Fibroblast of skin of left quadriceps (primary cell): Measurements from ENCODE around the gene ZNF316.
"Not testable (repeated sequence)": the region's sequence is repeated elsewhere in the genome, so short reads cannot be mapped to it uniquely, and the experiment has no call there.

Experiments
- DNase-seq, 2 experiments: peaks; one replicate each; pipeline ENCODE4 v3.0.0-alpha.2; 2013; ENCODE audit warnings: low read depth in 2 of 2

The ZNF316 gene

DNA sequence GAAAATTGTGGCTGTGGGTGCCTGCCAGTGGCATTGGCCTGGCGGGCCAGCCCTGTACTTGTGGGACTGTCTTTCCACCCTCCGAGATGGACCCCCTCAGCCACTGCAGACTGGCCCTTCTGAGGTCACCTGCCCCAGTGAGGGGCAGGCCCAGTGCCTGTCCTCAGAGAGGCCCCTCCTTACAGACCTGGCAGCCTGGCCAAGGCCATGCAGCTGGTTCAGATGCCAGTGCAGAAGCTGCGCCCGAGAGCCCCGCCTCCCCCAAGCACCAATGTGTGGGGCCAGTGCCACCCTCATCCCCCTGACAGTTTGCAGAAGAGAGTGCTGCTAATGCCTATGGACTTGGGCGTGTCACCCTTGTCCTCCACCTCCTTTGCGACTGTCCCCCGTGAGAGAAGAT lies 10.0 kb downstream of the ZNF316 start:
- no peak for DNase-seq

DNA sequence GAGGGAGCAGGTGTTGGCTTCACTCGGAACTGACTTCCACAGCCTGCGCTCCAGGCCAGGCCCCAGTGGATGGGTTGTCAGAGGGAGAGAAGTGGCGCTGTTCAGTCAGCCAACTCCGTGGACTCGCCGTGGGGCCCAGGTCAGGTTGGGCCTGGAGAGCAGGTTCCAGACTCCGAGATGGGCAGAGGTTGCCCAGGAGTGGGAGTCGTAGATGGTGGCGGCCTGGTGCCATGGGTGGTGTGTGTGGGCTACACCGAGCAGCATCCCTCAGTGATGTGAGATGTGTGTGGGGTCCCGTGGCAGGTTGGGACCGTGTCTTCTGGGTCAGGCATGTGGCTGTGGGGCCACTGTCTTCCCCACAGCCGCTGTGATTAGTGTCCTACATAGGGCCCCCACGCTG lies 10.4 kb downstream of the ZNF316 start:
- no peak for DNase-seq

DNA sequence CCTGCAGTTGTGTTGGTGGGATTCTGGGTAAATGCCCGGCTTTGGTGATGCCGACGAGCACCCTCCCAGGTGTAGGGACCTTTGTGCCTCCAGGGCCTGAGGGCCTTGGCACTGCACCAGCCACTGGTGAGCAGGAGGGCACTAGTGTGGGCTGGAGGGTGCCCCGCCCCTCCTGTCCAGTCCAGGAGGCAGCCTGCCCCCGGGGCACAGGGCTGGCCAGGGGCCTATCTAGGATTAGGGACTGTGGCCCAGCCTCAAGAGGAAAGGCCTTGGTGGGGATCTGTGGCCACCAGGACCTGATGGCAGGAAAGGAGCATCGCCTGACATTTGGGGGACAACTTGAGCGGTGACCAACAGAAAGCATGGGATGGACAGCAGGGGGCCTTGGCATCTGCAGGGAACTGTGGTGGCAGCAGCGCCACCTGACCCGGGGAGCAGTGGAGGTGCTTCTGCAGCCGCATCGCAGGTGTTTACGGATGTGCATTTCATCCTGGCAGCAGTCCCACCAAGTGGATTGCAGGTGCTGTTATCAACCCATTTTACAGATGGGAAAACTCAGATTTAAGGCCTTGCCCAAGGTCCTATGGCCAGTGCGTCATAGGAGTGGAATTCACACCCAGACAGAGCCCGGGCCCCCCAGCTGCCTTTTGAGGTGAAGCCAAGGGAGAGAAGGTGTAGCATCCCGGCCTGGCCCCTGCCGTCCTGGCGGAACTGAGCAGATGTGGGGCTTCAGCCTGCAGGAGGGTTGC lies 11.1 kb downstream of the ZNF316 start:
- DNase-seq = no peak

DNA sequence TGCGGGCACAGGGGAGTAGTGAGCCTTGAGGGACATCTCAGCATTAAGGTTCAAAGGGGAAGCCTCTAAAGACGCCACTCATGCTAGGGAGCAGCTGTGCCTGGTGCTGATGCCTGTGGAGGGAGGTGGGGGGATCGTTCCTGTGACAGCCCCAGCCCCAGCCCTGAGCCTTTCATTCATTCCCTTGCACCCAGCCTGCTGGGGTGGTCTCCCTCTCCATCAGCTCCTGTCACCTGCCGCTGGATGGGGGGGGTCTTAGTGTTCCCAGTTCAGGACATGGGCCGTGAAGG lies 11.6 kb downstream of the ZNF316 start:
- no peak for DNase-seq

DNA sequence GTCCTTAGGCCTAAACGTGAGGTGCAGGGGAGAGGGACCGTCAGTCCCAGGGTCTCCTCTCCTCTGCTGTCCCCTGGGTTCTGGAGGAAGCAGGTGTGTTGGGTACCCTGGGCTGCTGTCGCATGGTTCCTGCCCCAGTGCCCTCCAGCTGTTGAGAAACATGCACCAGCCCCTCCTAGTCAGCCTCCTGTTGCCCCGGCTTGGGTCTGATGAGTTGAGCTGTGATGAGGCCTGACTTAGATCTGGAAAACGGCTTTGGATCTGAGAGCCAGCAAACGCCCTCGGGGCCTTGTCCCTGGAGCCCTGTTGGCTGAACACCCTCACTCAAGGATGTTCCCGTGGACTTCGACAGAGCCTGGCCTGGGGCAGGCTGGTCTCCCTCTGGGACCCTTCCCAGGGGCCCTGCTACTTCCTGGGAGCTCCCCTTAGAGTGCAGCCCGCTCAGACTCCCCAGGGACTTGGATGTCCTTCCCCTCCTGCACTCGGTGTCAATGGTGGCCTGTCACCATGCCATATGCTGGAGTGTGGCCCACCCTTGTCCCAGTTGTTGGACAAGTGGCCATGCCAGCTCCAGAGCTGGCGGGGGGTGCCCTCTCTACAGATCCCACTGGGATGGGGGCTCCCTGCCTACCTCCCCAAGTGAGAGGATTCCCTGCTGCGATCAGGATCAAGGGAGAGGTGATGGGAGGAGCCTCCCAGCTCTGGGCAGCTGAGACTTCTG lies 12.3 kb downstream of the ZNF316 start:
- DNase-seq = no peak

DNA sequence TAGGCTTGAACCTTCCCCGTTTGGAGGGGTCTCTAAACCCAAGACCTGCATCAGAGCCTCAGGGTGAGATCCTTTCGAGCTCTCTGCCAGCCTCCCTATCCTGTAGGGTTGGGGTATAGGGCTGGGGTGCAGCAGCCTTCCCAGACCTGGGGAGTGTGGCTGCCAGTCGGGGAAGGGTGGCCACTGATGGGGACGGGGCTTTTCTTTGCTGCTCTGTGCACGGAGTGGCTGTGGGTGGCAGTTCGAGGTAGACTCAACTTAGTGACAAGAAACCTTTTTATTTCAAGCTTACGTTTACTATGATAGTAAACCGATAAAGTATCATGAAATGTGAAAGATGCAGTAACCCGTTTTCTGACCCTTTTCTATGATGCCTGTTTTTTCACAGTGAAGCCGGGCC lies 13.0 kb downstream of the ZNF316 start:
- no peak for DNase-seq

DNA sequence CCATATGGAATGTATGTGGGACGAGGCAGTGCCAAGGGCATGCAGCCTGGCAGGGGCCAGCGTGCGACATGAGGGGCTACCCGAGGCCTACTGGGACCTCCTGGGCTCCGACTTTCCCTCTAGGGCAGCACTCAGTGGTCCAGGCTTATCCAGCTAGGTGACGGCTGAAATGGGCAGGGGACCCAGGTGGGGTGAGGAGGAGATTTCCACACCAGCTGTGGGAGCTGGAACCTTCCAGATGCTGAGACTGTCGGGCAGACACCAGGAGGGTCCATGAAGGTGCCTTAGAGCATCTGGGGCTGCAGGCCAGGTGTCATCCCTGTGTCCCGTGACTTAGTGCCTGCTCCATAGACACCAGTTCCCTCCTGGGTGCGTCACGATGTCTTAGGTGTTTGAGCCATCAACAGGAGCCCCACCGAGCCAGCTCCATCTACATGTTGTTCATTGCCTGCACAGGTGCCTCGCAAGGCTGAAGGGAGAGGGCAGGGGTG lies 13.4 kb downstream of the ZNF316 start:
- DNase-seq = no peak

DNA sequence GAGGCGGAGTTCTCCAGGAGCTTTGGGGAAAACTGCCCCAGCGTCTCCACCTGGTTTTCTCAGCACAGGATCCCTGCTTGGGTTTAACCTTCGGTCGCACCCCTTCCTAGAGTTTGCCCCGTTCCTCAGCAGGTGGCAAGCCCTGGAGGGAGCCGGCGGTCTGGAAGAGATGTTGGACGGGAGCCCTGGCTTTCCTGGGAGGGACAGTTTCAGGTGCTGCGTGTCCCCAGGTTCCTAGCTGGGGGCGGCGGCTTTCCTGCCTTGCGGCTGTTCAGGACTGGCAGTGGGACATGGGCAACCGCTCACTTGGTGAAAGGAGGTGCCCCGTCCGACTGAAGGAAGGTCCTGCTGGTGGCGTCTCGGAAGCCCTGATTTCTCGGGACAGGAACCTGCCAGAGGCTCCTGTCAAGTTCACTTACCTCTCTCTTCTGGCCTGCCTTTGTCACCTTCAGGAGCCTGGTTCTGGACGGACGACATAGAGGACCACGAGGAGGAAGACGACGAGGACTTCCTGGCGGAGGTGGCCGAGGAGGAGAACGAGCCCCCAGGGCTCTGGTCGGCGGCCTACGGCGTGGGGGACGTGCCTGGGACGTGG lies 14.8 kb downstream of the ZNF316 start:
- DNase-seq = no peak

DNA sequence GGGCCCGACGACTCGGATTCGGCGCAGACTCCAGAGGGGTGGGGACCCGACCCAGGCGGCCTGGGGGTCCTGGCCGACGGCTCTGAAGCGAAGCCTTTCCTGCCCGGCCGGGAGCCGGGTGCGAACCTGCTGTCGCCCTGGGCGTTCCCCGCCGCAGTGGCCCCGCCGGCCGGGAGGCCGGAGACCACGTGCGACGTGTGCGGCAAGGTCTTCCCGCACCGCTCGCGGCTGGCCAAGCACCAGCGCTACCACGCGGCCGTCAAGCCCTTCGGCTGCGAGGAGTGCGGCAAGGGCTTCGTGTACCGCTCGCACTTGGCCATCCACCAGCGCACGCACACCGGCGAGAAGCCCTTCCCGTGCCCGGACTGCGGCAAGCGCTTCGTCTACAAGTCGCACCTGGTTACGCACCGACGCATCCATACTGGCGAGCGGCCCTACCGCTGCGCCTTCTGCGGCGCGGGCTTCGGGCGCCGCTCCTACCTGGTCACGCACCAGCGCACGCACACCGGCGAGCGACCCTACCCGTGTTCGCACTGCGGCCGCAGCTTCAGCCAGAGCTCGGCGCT lies 15.4 kb downstream of the ZNF316 start:
- DNase-seq = no peak

DNA sequence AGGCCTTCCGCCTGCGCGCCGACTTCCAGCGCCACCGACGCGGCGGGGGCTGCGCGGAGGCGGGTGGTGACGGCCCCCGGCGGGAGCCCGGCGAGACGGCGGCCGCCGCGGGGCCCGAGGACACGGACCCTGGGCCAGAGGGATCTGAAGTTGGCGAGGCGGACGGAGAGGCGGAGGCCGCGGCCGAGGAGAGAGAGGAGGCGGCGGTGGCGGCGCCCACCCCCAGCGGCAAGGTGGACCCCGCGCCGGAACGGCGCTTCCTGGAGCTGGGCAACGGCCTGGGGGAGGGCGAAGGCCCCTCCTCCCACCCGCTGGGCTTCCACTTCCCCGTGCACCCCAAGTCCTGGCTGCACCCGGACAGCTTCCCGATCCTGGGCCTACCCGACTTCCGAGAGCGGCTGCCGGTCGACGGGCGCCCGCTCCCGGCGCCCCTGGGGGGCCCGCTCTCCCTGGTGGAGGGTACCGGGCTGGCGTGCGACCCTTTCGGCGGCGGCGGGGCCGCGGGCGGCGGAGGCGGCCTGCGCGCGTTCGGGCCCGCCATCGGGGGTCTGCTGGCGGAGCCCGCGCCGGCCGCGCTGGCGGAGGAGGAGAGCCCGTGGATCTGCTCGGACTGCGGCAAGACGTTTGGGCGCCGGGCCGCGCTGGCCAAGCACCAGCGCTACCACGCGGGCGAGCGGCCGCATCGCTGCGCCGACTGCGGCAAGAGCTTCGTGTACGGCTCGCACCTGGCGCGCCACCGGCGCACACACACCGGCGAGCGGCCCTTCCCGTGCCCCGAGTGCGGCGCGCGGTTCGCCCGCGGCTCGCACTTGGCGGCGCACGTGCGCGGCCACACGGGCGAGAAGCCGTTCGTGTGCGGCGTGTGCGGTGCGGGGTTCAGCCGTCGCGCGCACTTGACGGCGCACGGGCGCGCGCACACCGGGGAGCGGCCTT lies 16.2 kb downstream of the ZNF316 start:
- no peak for DNase-seq

DNA sequence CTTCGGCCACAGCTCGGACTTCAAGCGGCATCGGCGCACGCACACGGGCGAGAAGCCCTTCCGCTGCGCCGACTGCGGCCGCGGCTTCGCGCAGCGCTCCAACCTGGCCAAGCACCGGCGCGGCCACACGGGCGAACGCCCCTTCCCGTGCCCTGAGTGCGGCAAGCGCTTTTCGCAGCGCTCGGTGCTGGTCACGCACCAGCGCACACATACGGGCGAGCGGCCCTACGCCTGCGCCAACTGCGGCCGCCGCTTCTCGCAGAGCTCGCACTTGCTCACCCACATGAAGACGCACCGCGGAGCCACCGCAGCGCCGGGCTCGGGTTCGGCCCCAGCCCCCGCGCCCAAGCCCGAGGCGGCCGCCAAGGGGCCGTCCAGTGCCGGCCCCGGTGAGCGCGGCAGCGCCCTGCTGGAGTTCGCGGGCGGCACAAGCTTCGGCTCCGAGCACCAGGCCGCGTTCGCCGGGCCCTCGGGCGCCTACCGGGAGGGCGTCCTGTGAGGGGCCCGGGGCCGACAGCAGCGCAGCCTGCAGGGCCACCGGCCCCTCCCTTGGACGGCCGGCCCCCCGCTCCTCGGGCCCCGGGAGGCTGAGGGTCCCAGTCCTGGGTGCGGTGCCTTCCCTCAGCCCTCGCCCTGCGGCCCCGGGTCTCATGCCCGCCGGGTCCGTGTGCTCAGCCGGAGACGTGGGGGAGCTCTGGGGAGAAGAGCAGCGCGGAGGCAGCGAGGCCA lies 17.2 kb downstream of the ZNF316 start:
- no peak for DNase-seq

DNA sequence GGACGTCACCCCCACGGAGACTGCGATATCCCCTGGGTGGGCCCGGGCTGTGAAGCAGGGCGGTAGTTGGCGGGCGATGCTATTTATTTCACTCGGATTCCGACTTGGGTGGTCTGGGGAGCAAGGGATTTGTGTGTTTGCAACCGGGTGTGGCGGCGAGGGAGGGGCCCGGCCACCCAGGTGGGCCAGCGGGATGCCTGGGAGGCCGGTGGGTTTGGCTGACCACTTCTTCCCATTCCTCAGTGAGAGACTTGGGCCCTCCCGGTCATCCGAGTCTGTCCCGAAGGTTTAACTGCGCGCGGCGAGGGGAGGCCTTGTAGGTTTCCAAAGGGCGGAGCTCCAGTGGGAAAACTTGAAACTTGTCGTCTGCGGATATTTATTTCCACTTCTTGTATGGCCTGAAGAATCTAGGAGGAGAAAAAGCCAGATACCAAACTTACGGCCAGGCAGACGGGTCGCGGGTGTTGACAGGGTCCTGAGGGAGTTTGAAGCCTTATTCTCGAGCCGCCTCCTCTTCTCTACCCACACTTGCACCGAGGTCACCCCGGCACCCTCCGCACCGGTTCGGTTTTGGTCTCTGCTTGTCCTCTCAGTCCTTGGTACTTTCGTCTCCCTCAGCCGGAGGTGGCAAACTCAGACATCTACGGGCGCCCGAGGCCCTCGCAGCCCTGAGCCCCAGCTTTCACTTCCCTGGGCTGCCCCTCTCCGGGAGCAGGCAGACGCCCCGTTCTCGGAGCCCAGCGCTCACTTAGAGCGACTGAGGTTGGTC lies 17.9 kb downstream of the ZNF316 start:
- DNase-seq = no peak

DNA sequence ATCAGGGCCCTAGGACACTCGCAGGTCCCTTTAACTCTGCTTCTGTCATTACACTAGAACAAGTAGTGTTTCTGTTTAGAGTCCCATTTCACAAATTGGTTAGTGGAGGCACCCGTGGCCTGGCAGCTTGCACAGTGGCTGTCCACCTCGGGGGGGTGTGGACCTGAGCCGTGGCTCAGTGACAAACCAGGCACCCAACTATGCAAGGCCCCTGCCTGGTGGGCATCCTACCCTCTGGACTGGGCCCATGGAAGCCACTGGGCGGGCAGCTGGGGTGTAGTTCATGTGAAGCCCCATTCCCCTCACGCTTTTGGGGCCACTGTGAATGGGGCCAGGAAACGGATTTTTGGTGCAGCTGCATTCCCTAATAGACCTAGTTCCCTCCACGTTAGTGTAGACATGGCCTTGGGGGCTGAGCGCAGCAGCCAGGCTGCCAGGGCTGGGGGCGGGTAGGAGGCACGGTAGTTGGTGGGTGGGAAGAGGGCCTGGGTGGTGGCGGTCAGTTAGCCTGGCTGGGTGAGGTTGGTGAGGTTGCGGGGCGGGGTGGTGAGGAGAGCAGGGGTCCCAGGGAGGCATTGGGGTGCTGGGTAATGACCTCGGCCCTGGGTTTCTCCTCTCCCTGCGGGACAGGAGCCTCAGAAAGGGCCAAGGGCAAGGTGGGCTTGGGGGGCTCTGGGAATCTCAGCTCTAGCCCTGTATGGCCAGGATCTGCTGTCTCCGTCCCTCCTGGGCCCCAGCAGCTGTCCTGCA lies 18.7 kb downstream of the ZNF316 start:
- DNase-seq = no peak

DNA sequence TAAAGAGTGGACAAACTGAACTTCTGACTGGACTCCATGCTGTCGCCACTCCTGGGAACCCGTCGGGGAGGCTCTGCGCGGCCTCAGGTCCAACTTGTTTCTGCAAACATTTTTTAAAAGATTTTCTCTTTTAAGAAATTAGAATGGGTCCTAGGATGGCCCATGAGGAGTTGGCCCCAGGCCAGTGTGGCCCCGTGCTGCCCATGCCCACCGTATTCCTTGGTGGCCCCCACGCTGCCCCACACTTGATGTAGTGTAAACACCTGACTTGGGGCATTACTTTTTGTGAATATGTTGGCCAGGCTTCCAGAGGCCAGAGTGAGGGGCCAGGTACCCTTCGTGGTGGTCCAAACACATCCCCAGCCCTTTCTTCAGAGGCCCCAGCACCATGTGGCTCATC lies 19.3 kb downstream of the ZNF316 start:
- DNase-seq = no peak

DNA sequence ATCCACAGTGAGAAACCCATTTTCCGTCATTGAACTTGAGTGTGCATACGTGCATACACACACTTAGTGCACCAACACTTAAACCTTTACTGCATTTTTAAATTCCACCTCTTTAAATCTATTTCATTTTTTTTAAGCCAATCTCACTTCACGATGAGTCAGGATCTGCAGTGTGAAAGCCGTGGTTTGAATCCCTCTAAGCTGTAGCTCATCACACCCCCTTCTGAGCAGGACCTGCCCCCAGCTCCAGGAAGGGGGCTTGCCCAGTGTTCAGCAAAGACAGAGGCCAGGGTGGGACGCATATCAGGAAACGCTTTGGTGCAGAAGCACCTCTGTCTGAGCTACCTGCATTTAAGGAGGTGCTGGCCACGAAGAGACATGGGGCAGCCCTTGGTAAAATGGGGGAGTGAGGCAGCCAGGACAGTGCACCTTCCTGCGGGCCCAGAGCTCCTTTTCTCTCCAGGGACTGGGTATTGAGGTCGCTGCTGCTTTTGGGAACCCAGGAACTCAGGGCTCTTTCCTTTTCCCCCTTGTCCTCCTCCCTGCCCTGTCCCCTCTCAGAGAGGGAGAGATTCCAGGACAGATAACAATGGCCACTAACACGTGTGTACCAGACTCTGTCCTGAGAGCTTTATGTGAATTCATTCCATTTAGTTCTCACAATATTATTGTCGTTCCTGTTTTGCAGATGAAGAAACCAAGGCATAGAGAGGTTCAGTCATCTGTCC lies 21.7 kb downstream of the ZNF316 start:
- DNase-seq = no peak

DNA sequence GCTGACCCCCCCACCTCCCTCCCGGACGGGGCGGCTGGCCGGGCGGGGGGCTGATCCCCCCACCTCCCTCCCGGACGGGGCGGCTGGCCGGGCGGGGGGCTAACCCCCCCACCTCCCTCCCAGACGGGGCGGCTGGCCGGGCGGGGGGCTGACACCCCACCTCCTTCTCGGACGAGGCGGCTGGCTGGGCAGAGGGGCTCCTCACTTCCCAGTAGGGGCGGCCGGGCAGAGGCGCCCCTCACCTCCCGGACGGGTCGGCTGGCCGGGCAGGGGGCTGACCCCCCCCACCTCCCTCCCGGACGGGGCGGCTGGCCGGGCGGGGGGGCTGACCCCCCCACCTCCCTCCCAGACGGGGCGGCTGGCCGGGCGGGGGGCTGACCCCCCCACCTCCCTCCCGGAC lies 33.7 kb downstream of the ZNF316 start:
- DNase-seq = not testable (repeated sequence)

DNA sequence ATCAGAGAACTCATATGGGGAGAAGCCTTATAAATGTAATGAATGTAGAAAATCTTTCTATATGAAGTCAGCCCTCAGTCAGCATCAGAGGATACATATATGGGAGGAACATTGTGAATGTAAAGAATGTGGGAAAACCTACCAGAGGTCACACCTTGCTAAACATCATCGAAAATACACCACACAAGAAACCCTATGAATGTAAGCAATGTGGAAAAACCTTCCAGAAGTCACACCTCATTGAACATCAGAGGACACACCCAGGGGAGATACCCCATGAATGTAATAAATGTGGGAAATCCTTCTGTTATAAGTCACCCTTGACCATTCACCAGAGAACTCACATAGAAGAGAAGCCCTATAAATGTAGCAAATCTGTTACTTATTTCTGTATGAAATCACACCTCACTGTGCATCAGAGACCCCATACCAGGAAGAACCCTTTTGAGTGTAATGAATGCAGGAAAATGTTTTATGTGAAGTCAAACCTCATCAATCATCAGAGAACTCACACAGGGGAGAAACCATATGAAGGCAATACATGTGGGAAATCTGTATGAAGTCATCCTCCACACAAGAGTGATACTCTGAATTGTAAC lies 38.8 kb downstream of the ZNF316 start:
- no peak for DNase-seq

DNA sequence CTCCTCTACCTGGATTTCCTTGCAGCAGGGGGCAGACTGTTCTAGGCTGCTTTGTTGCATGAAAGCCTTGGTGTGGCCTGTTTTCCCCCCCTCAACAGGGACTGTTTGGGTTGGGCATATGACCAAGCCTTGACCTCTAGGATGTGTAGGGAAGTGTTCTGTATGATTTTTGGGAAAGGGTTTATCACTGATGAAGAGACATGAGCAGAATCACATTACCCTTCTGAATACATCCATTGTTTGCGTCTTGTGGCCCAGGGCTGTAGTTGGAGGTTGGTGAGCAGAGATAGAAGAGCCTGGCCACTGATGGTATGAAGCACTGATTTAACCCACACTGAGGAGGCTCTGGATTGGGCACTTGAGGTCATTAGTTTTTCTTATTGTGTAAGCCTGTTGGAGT lies 43.0 kb downstream of the ZNF316 start:
- no peak for DNase-seq
